HG03354 (cell line): ENCODE results near the gene SH2D1B.
A peak's percentile ranks its signal among the peaks of the same experiment; 100 is the strongest.

Experiments used
- ATAC-seq: cut with Tn5 transposase; IDR thresholded peaks from one replicate; pipeline ENCODE4 v1.9.1; 2021; ENCODE audit warnings: mild to moderate bottlenecking; ENCODE audit not compliant: unreplicated experiment, poor library complexity, severe bottlenecking

The SH2D1B gene

DNA sequence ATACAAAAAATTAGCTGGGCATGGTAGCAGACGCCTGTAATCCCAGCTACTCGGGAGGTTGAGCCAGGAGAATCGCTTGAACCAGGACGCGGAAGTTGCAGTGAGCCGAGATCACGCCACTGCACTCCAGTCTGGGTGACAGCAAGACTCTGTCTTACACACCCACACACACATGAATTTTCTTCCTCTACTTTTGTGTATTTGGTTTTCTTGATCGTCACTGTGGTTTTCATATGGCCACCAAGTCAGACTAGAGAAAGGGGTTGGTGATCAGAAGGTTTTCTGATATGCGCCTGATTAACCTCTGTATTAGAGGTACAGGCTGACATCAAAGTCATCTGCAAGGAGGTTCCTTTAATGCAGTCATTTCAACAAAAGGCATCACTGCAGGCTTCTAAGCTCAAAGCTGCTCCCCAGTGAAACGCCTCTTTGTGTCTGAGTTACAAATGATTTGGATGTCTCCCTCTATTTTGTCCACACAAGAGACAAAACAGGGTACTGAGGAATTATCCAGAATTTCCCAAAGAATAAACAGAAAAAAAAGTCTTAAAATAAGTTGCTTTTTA is 11.1 kb downstream of the SH2D1B start:
- ATAC-seq = no peak

DNA sequence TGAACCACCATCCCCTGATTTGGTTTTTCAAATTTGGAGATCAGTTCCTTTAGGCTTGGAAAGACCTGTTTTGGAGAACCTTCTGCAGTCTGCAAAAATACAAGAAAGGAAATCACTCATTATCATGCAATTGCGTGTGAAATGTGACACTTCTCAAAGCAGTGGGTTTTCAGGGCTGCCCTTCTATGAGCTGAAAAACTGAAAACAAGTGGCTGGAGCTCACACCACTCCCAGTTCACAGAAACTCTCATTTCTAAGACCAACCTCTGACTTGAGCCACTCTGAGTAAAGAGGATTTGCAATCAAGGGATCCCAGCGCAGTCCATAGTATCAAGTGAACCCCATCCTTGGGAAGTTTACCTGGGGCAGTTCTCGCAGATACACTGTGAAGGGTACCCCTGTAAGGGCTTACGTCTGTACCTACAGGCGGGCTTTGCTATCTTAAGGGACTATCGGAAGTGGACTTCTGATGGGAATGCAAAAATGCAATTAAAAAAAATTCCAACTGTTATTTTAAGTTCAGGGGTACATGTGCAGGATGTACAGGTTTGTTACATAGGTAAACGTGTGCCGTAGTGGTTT is 12.8 kb downstream of the SH2D1B start:
- no peak for ATAC-seq

DNA sequence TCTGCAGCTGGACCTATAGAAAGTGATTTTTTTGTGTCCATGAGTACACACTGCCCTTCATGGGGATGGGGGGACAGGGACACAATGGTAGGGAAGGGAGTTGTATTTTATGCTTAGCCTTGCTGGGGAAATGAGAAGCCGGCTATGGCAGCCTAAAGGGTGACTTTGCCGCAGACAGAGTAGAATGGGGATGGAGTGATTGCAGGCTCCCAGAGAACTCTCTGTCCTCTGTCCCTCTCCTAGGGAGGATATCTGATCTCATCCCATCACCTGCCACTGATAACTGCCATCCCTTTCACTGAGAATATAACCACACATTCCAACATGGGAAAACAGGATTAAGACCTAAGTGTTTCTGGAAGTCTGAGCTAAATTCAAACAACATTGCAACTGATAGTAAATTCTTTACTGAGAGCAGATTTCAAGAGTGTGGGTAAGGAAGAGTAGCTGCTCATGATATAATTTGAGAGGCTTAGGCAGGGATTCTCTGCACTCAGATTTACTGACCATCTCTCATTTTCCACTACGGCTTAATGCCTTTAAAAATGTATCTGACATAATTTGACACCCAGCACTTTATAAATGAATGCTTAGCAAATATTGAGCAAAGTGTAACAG is 13.9 kb downstream of the SH2D1B start:
- no peak for ATAC-seq

DNA sequence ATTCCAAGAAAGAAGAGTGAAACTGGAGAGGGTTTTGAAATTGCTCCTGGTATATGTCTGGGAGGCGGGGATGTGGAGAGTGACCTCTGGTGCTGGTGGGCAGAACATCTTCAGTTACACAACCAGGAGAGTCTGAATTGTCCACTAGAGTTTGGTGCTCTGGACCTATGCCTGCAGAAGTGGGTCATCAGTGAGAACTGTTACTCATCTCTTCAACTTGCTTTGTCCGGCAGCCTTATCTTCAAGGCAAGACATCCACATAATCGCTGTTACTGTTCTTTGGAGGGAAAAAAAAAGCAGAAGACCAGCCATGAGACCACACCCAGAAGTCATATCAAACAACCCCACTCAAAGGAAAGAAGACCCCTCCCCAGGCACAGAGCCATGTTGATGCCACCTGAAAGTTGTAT is 14.9 kb downstream of the SH2D1B start:
- no peak for ATAC-seq

DNA sequence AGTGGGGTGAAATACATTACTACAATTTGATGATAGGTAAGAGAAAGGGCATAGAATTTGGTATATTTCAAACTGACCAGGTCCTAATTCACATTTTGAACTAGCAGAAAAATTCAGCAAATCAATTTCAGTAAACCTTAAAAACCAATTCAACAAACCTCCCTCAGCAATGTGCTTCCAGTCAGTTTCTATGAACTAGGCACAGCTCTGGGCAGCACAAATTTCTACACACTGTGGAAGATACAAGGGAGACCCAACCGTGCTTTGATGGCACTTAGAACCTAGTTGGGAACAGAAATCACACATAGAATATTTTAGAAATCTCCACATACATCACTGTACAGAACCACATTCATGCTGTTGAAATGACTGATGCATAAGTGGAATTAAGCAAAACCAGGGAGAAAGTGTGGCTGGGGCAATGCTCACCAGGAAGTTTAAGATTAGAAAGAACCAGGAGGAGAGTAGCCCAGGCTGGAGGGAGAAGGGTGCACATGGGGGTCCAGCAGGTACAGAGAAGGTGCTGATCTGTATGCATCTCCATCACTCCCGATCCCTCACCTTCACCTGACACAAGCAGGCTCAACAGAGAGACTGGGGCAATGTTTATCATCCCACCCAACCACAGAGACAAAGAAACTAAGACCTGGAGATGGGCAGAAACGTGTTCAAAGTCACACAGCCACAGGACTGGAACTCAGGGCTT is 15.6 kb downstream of the SH2D1B start:
- no peak for ATAC-seq

DNA sequence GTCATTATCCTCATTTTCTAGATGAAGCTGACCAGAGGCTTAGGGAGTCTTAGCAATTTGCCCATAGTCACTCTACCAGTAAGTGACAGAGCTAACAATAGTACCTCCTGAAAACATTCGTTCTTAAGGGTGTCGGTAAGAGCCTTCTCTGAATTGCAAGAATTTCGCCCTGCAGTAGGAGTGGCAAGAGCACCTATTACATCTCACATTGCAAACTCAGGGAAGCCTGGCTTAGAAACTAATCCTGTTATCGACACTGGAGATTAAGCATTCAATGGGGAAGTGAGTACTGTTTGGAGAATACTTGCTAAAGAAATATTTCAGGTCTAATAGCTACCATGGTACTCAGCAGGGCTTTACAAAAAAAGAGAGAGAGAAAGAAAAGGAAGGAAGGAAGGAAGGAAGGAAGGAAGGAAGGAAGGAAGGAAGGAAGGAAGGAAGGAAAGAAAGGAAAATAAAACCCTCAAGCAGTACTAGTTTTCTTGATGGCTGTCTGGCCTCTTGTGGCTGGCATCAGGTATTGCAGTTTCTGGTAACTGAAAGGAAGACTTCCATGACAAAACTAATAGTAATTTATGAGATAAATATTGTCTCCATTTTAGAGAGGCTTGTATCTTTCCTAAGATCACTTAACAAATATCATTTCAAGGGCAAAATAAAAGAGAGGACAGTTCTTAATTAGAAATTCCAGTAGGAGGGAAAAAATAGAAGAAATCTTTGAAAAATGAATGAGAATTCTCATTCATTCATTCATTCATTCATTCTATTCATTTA is 20.0 kb downstream of the SH2D1B start:
- ATAC-seq = no peak

DNA sequence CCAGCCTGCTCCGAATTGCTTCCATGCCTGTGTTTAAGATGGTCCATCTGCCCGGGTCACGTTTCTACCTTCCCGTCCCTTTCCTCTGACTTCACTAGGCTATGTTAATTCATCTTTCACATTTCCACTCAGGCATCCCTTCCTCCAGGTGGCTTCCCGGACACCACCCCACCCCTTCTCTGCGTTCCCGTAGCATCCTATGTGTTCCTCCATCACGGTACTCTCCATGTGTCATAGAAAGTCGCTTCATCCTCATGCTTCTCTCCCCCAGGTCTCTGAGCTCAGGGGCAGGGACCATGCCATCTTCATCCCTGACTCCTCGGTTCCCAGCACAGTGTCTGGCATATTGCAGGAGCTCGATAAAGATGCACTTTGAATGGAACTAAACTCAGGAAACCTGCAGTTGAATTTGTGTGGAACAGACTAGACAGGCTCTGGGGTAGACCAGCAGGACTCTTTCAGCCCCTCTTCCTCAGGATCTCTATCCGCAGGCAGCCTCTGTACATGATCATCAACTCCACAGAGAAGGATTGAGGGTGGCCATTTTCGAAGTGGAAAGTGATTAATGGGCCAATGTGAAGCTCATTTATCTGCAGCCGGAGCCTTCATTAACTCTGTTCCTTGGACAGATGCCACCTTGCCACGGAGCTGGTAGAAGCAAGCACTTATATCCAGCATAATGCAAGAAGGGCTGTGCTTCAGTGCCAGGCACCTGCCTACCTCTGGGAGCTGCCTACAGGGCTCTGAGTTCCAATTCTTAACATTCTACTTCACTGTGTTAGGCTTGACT is 21.3 kb downstream of the SH2D1B start:
- ATAC-seq = no peak

DNA sequence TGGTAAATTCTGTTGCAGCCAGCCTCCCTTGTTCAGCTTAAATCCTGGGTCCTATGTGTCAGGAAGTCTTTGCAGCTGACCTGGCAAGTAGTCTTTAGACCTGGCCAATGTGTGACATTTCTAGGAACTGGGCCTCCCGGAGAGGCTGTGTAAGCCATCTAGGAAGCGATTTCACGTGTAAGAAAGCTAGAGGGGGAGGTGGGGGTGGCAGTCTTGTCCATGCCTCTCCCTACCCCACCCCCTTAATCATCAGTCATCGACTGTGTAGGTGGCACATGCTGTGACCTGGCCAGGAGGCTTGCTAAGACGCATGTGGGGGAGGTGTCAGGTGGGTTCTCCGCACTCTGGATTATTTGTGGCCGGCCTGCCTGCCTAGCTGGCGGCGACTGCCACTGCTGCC is 22.0 kb downstream of the SH2D1B start:
- ATAC-seq = no peak

DNA sequence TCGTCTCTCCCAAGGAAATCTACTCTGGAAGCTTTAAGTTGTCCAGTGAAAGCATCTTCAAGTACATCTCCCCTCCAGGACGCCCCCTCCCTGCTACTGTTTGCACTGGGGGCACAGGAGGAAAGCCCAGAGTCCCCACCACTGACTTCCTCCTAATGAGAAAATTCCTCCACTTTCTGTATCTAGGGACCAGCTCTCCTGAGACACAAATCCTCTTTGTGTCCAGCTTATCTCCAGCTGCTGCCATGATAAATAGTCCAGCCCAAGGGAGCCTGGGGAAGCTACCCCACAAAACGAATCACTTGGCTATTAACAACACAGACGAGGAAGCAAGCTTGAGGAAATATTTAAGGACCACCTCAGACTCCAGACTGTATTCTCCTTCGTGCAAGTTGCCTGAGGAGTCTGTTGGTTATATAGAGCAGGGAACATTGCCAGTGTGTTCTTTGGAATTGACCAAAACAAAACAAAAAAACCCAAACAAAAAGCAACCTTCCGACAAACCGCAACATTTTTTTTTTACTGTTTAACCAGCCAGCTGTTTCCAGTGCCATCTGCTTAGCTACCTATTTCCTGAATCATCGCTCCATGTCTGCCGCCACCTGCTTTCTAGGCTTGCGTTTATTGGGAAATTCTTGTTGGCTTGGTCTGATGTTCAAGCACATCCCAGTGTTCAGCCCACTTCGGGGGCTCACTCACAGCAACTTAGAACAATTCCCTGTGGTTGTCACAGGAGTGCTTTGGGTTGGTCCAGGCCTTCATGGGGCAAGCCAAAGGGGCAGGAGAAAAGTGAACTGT is 22.7 kb downstream of the SH2D1B start:
- ATAC-seq = peak; percentile 71

DNA sequence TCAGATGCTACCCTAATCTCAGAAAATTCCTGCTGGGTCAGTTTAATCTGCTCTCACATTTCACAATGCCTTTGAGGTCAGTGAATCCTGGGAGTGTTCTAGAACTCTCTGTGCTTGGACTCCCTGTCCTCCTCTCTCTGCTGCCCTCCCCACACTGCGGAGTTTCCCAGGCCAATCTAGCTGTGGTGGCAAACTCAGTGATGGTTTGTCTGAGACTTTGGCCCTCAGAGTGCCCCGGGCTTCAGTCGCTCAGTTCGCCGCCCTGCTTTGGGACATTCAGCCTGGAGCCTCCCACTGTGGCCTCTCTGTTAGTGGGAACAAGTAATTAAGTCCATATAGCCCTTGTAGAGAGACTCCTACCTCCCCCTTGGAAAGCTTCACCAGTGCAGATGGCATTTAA is 23.3 kb downstream of the SH2D1B start:
- ATAC-seq = no peak

DNA sequence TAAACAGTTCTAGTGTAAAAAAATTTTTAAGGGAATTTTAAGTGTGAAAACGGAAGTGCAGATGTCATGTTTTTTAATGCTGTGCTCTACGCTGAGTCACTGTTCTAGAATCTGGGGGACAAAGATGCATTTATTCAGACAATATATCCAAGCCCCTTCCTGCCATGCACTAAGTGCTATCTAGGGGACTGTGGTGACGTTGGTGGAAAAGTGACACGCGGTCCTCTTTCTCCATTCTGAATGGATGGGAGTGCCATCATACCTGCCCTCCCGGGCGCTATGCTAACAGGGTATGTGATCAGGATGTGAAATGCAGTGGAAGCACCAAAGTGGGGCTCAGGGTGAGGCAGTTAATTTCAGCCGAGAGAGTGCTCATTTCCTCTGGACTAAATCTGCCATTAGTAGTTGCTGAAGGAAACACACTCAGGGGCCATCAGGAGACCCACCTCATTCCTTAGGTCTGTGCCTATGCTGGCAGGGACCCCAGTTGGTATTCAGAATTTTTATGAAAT is 23.8 kb downstream of the SH2D1B start:
- ATAC-seq = no peak

DNA sequence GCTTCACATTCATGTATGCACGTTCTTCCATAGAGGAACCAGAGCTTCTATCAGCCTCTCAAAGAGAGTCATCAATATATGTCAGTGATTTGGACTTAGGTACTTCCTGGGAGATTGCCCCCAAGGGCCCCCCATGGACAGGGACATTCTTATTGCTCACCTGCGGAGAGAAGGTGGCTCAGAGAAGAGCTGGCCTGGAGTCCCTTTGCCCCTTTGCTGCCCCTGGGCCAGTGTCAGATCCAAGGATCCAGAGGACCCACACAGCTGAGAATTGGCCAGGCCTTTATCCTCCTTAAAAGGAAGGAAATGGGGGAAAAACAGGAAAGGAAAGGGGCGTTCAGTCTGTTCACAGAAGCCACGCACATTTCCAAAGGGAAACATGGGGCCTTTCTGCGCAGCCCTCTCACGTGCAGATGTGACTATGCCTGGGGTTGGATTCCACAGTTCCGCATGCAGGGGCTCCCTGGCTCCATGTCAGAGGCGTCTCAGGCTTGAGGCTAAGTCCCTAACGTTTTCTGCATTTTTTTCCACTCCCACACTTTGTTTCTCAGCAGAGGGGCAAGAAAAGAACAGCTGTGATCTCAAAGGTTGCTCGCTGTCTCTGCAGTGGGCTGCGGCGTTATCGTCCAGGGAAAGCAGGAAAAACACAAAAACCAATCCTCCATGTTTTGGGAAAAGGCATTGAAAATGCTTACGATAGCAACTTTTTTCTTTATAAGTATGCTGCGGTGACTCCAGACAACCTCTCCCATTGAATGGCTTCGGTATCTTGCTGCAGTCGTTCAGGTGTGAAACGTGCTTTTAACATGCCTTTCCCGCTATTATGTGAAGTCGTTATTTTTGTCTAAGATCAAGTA is 24.5 kb downstream of the SH2D1B start:
- no peak for ATAC-seq

DNA sequence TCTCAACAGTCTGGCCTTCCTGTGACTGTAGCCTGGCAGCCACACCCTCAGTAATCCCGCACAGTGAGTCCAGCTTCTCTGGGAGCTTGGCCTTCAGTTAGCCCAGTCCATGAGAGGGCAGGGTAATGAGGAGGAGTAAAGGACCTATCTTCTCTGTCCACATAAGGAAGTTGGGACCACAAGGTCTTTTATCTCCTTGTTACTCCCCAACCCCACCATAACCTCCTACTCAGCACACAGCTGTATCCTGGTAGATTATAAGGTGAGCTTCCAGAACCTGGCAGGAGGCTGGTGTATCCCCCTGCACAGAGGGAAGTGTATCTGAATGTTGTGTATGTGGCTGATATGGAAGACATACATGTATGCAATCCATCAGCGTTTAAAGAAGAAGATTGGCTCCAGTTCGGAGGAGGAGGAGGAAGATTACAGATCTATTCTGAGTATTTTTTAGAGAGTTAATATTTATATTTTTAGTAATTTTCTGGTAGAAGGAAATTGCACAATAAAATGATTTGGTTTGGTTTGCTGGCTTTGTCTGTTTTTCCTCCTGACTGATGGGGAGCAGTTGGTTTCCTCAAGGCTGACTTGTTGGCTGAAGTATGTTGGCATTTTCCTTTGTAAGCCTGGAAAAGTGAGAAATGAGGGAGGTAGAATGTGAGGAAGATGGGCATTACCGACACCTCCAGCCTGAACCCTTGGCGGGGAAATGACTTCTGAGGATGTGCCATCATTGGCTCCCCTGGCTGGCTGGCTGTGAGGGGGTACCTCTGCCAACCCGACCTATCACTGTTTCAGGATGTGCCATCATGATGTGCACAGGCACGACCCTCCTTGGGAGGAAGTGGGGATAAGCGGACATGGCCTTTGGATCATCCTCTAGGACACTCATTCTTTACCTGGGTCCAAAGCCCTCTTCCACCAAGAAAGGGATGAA is 25.4 kb downstream of the SH2D1B start:
- no peak for ATAC-seq

DNA sequence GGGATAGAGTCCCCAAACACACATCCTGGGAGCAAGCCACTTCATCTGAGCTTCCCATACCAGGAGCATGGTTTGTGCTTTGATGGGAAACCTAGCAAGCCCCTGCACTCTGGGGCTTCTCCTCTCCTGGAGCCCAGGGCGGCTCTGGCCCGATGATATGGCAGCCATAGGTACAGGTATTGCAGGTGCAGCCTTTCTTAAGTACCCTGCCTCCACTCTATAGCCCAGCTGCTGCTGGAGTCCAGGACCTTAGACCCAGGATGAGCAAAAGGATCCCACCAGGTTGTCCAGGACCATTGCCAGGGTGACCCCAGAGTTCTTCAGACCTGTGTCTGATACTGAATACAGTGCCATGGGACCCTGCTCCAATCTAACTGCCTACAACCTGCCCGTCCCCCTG is 26.2 kb downstream of the SH2D1B start:
- no peak for ATAC-seq

DNA sequence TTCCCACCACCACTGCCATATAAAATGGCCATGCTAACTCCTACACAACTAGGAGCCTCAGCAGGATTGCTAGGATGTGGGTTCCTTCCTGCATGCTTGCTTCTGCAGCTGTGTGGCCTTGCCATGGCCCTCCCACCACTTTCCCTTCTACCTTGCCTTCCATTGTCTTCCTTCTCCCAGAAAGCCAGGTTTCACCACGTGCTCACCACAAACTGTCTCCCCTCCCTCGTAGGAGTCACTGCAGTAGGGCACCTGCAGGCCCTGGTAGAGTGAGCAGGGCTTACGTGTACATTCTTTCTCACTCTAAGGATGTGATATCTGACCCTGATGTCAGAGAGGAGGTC is 26.7 kb downstream of the SH2D1B start:
- no peak for ATAC-seq

DNA sequence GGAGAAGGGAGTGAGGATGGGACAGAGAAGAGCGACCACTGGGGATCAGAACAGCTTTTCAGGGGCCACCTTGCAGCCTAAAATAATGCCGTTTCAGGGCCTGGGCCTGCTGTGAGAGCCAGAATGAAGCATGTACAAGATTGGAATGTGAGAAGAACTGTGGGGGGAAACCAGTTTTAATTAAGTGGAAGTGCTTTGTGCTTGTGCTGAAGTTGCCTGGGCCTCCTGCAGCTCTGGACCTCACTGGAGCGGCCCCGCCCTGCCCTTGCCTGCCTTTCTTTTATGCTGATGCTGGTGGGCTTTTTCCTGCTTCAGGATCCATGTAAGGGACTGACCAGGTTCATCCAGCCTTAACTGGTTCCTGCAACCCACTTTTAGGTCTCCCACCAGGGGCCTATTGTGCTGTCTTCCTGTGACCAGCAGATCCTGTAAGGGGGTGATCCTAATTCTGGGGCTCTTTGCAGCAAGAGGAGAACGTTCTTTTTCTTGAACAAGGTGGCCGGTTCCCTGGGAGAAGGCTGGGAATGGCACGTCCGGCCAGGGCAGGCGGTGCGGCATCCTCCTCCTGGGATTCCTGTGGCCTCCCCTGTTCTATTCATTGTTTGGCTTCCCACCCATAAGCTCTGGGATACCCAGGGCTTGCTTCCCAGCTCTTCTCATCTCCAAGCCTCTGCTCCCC is 27.2 kb downstream of the SH2D1B start:
- no peak for ATAC-seq
